GM12878 (cell line): ENCODE measurements around the gene C19orf44. TPM values are rescaled to one million over a fixed set of nuclear protein-coding genes. Genes with fewer than 3 reads are reported as not detected.

Source experiments
- ATAC-seq: fragments of 200-7000 bp; cut with Tn5 transposase; 3 replicates; pipeline ENCODE4 v1.9.1; 2020; ENCODE audit warnings: mild to moderate bottlenecking, moderate library complexity
- BruUV-seq: library from RNA; stranded (reverse); fragments of 400-500 nt; replicated peaks from 2 replicates; lab custom pipeline; 2021; lab: Mats Ljungman, UMichigan
- CTCF ChIA-PET: fragments of 300-600 bp; sonication (Branson Sonifier 250); formaldehyde crosslinking; extraction: SDS; loops from one replicate; lab custom pipeline; 2021; ENCODE audit warnings: inconsistent platforms; lab: Yijun Ruan, JAX
- POLR2A ChIA-PET: fragments of 350-600 bp; formaldehyde crosslinking; extraction: SDS; loops from one replicate; lab custom pipeline; 2021; ENCODE audit warnings: inconsistent platforms; lab: Charles Lee
- RAD21 ChIA-PET: fragments of 300-600 bp; sonication (Branson Sonifier 250); formaldehyde crosslinking; loops from one replicate; lab custom pipeline; 2023; ENCODE audit warnings: antibody characterized with exemption; ENCODE audit not compliant: unreplicated experiment; lab: Charles Lee
- SMC1A ChIA-PET: fragments of 300-600 bp; sonication (Branson Sonifier 250); formaldehyde crosslinking; loops from one replicate; lab custom pipeline; 2023; ENCODE audit not compliant: unreplicated experiment, uncharacterized antibody; lab: Charles Lee
- DNase-seq: peaks from one replicate; pipeline ENCODE4 v3.0.0-alpha.2; 2011; ENCODE audit warnings: low read depth, low spot score
- FAIRE-seq: peaks from 3 replicates; lab custom pipeline; 2011; peaks lifted over from hg19 to GRCh38; lab: Jason Lieb, UNC
- H2AFZ ChIP-seq: 2 replicates; pipeline ENCODE4 v1.6.0; 2011; ENCODE audit warnings: low read depth, low read length, control low read depth; ENCODE audit not compliant: control insufficient read depth
- H3K27ac ChIP-seq: 2 replicates; pipeline ENCODE4 v1.5.1; 2011; ENCODE audit warnings: control low read depth; ENCODE audit not compliant: control insufficient read depth, insufficient read depth
- H3K27me3 ChIP-seq, 2 experiments: replicated peaks in 1 of 2; 2 replicates each; pipeline versions ENCODE4 v1.6.0 to v1.6.1; 2011; ENCODE audit warnings: low read length in 1 of 2; ENCODE audit not compliant: control insufficient read depth in 2 of 2, insufficient read depth in 2 of 2
- H3K36me3 ChIP-seq, 2 experiments: 2 replicates each; pipeline ENCODE4 v1.5.1; 2011; ENCODE audit warnings: low read length in 1 of 2; ENCODE audit not compliant: control insufficient read depth in 2 of 2, insufficient read depth in 2 of 2
- H3K4me1 ChIP-seq: 2 replicates; pipeline ENCODE4 v1.6.1; 2011; ENCODE audit warnings: mild to moderate bottlenecking, low read length, moderate library complexity, mixed read lengths; ENCODE audit not compliant: control insufficient read depth, insufficient read depth
- H3K4me2 ChIP-seq: 2 replicates; pipeline ENCODE4 v1.6.0; 2011; ENCODE audit warnings: control low read depth; ENCODE audit not compliant: control insufficient read depth, insufficient read depth
- H3K4me3 ChIP-seq: fragments of 200-600 bp; sonication (generic); 2 replicates; pipeline ENCODE4 v1.5.1; 2016
- H3K79me2 ChIP-seq: 2 replicates; pipeline ENCODE4 v1.6.0; 2011; ENCODE audit warnings: low read length; ENCODE audit not compliant: control insufficient read depth, insufficient read depth
- H3K9ac ChIP-seq: 2 replicates; pipeline ENCODE4 v1.8.0; 2011; ENCODE audit warnings: low read length, control low read depth, mixed read lengths; ENCODE audit not compliant: control insufficient read depth, insufficient read depth
- H3K9me3 ChIP-seq: replicated peaks from 3 replicates; pipeline ENCODE4 v1.5.1; 2011; ENCODE audit warnings: mild to moderate bottlenecking, low read length; ENCODE audit not compliant: control insufficient read depth, insufficient read depth
- H4K20me1 ChIP-seq: 2 replicates; pipeline ENCODE4 v1.6.0; 2011; ENCODE audit not compliant: control insufficient read depth, insufficient read depth
- ATF7 ChIP-seq: fragments of 450-650 bp; IDR thresholded peaks from 2 replicates; pipeline ENCODE4 v1.6.1; 2016; ENCODE audit warnings: low read depth, mild to moderate bottlenecking
- PML ChIP-seq: IDR thresholded peaks from 2 replicates; pipeline ENCODE4 v1.6.1; 2012; ENCODE audit warnings: low read length, inconsistent platforms
- POLR2A ChIP-seq: IDR thresholded peaks from 2 replicates; pipeline ENCODE4 v1.6.1; 2011; ENCODE audit warnings: low read depth, mild to moderate bottlenecking, low read length
- POLR2AphosphoS2 ChIP-seq: IDR thresholded peaks from 2 replicates; pipeline ENCODE4 v1.6.1; 2011; ENCODE audit warnings: low read depth, mild to moderate bottlenecking, low read length, improper control_type of control experiment, moderate library complexity
- POLR2AphosphoS5 ChIP-seq: IDR thresholded peaks from 2 replicates; pipeline ENCODE4 v1.6.1; 2011; ENCODE audit warnings: mild to moderate bottlenecking, low read length, inconsistent platforms
- SMAD5 ChIP-seq: IDR thresholded peaks from 2 replicates; pipeline ENCODE4 v1.6.1; 2016; ENCODE audit warnings: antibody characterized with exemption, low read depth
- TBL1XR1 ChIP-seq: IDR thresholded peaks from 2 replicates; pipeline ENCODE4 v1.6.1; 2012; ENCODE audit warnings: low read depth, low read length, improper control_type of control experiment
- ZSCAN29 ChIP-seq: fragments of 450-650 bp; IDR thresholded peaks from 2 replicates; pipeline ENCODE4 v1.6.1; 2017; ENCODE audit warnings: mild to moderate bottlenecking, moderate library complexity
- WGBS: methylation state at CpG from one replicate; pipeline ENCODE4 v1.1.6; 2016; ENCODE audit warnings: low lambda C conversion rate; ENCODE audit not compliant: insufficient replicate concordance, insufficient coverage; ENCODE audit errors: missing lambda C conversion rate; 5-methylcytosine and 5-hydroxymethylcytosine counted together
- in situ Hi-C: fragments of 300-500 bp; cut with MboI; formaldehyde crosslinking; loops from 9 replicates; pipeline ENCODE4 v1.14.3; 2018; ENCODE audit warnings: mixed read lengths
- intact Hi-C: fragments of 100-400 bp; cut with micrococcal nuclease; formaldehyde crosslinking; loops from one replicate; pipeline ENCODE4 v1.14.2; 2022; ENCODE audit not compliant: unreplicated experiment
- polyA plus RNA-seq, 11 experiments: library from polyadenylated mRNA; depleted of rRNA in 4 of 11; unstranded in 6 of 11; stranded (reverse) in 5 of 11; fragments of >200 nt; fragmentation: Nextera tagmentation in 4 of 11; fragmentation: Illumina TruSeq in 1 of 11; extraction: Ambion mirVana in 4 of 11; extraction: Trizol in 1 of 11; gene quantifications; 1 replicate in 1 of 11; 2 replicates in 10 of 11; pipeline versions ENCODE4 v1.2.1 to v1.2.3, GENCODE V29; 2011 to 2016; ENCODE audit warnings: inconsistent platforms in 2 of 11, missing spikeins in 2 of 11, low read depth in 1 of 11
- total RNA-seq, 4 experiments: library from RNA; depleted of rRNA in 3 of 4; stranded (reverse); fragments of >200 nt in 3 of 4; fragmentation: Illumina TruSeq in 1 of 4; extraction: Trizol in 1 of 4; gene quantifications; 2 replicates each; pipeline versions ENCODE4 v1.2.1 to v1.2.3, GENCODE V29; 2013 to 2021

Gene C19orf44
- total and polyA plus RNA-seq, 10 of the 15 experiments (the other 5 are each of a cell fraction or from before 2014, with no cell fraction given) = 0.26 to 5.2 (median 3.6) TPM

GRCh38 chr19:16516923-16517610 is 20.9 kb downstream of the C19orf44 start:
- WGBS = 86% methylated on average over 14 of the region's 14 CpGs
- ChIA-PET SMC1A (interaction anchor here (1.3 to 1.6 kb wide), 2 partner anchors 11 to 21 kb away, joined by 3 to 4 read pairs; partner anchors contain the start of genes C19orf44 and CALR3), RAD21 (no interaction called here), POLR2A (interaction anchor here (0.8 kb wide), 1 partner anchor 21 kb away, joined by 3 read pairs; the partner anchor contains the start of gene C19orf44), CTCF (interaction anchor here (0.5 to 1.5 kb wide), 3 partner anchors 37 to 79 kb away, joined by 3 read pairs; no protein-coding TSS in a partner anchor)
- Histone ChIP-seq H4K20me1 (no peaks in the 10 kb centered on the region), H2AFZ (no peak overlapping the region), H3K36me3 (peaks cover 20 to 46% of the 10 kb centered on the region in 2 experiments; a peak in 3 of 4 replicates), H3K27ac (no peak overlapping the region), H3K9ac (no peak overlapping the region), H3K4me2 (no peak overlapping the region), H3K27me3 (no peaks in the 10 kb centered on the region), H3K79me2 (no peaks in the 10 kb centered on the region), H3K4me1 (no peaks in the 10 kb centered on the region), H3K9me3 (no peaks in the 10 kb centered on the region), H3K4me3 (no peak overlapping the region)
- no peak for DNase-seq
- TF ChIP-seq POLR2A = peak; percentile 75; the same call in 1 of the 2 replicates
- TF ChIP-seq POLR2AphosphoS5 = peak; percentile 34; the same call in 1 of the 2 replicates
- no peak for TF ChIP-seq SMAD5
- TF ChIP-seq ZSCAN29 = no peak
- TF ChIP-seq TBL1XR1 = no peak
- 0 out of 2 replicates have a peak, but pooled peaks have one; percentile 22 for TF ChIP-seq PML
- TF ChIP-seq POLR2AphosphoS2 = 0 out of 2 replicates have a peak, but pooled peaks have one; percentile 10
- no peak for TF ChIP-seq ATF7
- intact Hi-C loops (no loop called here), in situ Hi-C loops (no loop called here)
- ATAC-seq = no peak; the same call in 1 of the 3 replicates
- no peak for FAIRE-seq
- BruUV-seq = no TSS peak
